H9 (cell line): ENCODE results near the gene YES1. TPM values are rescaled to one million over a fixed set of nuclear protein-coding genes. Genes with fewer than 3 reads are reported as not detected.

Experiments
- DNase-seq: peaks from one replicate; pipeline ENCODE4 v3.0.0-alpha.2; 2017
- H2AFZ ChIP-seq: one replicate; pipeline ENCODE4 v1.6.1; 2013; ENCODE audit warnings: mild to moderate bottlenecking, low read length, control low read depth, moderate library complexity
- H2AK5ac ChIP-seq: 2 replicates; pipeline ENCODE4 v1.6.1; 2013; ENCODE audit warnings: low read length, control low read depth, mixed read lengths; ENCODE audit not compliant: insufficient read length
- H2BK120ac ChIP-seq: one replicate; pipeline ENCODE4 v1.6.1; 2013; ENCODE audit warnings: low read depth, mild to moderate bottlenecking, low read length, control low read depth, inconsistent platforms; ENCODE audit not compliant: poor library complexity, severe bottlenecking
- H2BK12ac ChIP-seq: 2 replicates; pipeline ENCODE4 v1.6.1; 2013; ENCODE audit warnings: low read length, control low read depth, mixed read lengths, low read depth; ENCODE audit not compliant: insufficient read length
- H2BK15ac ChIP-seq: 2 replicates; pipeline ENCODE4 v1.6.1; 2013; ENCODE audit warnings: low read depth, low read length, control low read depth
- H2BK20ac ChIP-seq: one replicate; pipeline ENCODE4 v1.6.1; 2013; ENCODE audit warnings: low read depth, mild to moderate bottlenecking, low read length, control low read depth, inconsistent platforms; ENCODE audit not compliant: poor library complexity, severe bottlenecking
- H2BK5ac ChIP-seq: 2 replicates; pipeline ENCODE4 v1.6.1; 2013; ENCODE audit warnings: low read length, control low read depth, mixed read lengths; ENCODE audit not compliant: insufficient read length
- H3K14ac ChIP-seq: 2 replicates; pipeline ENCODE4 v1.6.1; 2013; ENCODE audit warnings: low read length, control low read depth; ENCODE audit not compliant: insufficient read depth
- H3K18ac ChIP-seq: 2 replicates; pipeline ENCODE4 v1.6.1; 2013; ENCODE audit warnings: low read depth, mild to moderate bottlenecking, mixed read lengths, low read length, control low read depth; ENCODE audit not compliant: insufficient read length
- H3K23ac ChIP-seq: 2 replicates; pipeline ENCODE4 v1.6.1; 2013; ENCODE audit warnings: low read length, control low read depth, mixed read lengths, low read depth; ENCODE audit not compliant: insufficient read length
- H3K23me2 ChIP-seq: 2 replicates; pipeline ENCODE4 v1.6.1; 2013; ENCODE audit warnings: low read depth, mild to moderate bottlenecking, mixed read lengths, low read length, control low read depth; ENCODE audit not compliant: insufficient read length, poor library complexity, severe bottlenecking
- H3K27ac ChIP-seq: 2 replicates; pipeline ENCODE4 v1.5.1; 2013; ENCODE audit warnings: low read length, control low read depth, mixed read lengths, low read depth; ENCODE audit not compliant: insufficient read length
- H3K27me3 ChIP-seq: 2 replicates; pipeline ENCODE4 v1.6.1; 2013; ENCODE audit warnings: low read length, control low read depth, inconsistent platforms; ENCODE audit not compliant: insufficient read depth
- H3K4ac ChIP-seq: 2 replicates; pipeline ENCODE4 v1.6.1; 2013; ENCODE audit warnings: low read depth, mild to moderate bottlenecking, control low read depth, inconsistent platforms, low read length, moderate library complexity
- H3K4me1 ChIP-seq: 2 replicates; pipeline ENCODE4 v1.6.1; 2013; ENCODE audit warnings: low read length, control low read depth, inconsistent platforms; ENCODE audit not compliant: insufficient read depth
- H3K4me2 ChIP-seq: 2 replicates; pipeline ENCODE4 v1.6.1; 2013; ENCODE audit warnings: low read length, control low read depth, mixed read lengths; ENCODE audit not compliant: insufficient read length, insufficient read depth
- H3K56ac ChIP-seq: 2 replicates; pipeline ENCODE4 v1.6.1; 2013; ENCODE audit warnings: low read depth, mild to moderate bottlenecking, mixed read lengths, low read length, control low read depth; ENCODE audit not compliant: insufficient read length
- H3K79me1 ChIP-seq: 2 replicates; pipeline ENCODE4 v1.6.1; 2013; ENCODE audit warnings: low read depth, mild to moderate bottlenecking, moderate library complexity, low read length, control low read depth, inconsistent platforms; ENCODE audit not compliant: insufficient read depth, poor library complexity, severe bottlenecking
- H3K79me2 ChIP-seq: 2 replicates; pipeline ENCODE4 v1.6.1; 2013; ENCODE audit warnings: low read length, control low read depth, inconsistent platforms; ENCODE audit not compliant: insufficient read depth
- H3K9ac ChIP-seq: 2 replicates; pipeline ENCODE4 v1.6.1; 2013; ENCODE audit warnings: low read length, control low read depth, mixed read lengths; ENCODE audit not compliant: insufficient read length; ENCODE audit errors: extremely low read depth
- H3K9me3 ChIP-seq: one replicate; pipeline ENCODE4 v1.6.1; 2013; ENCODE audit warnings: low read depth, low read length, inconsistent platforms; ENCODE audit not compliant: control insufficient read depth
- H3T11ph ChIP-seq: one replicate; pipeline ENCODE4 v1.6.1; 2013; ENCODE audit warnings: mild to moderate bottlenecking, low read length, control low read depth, inconsistent platforms
- H4K20me1 ChIP-seq: one replicate; pipeline ENCODE4 v1.6.1; 2013; ENCODE audit not compliant: control insufficient read depth, insufficient read length, insufficient read depth
- H4K5ac ChIP-seq: 2 replicates; pipeline ENCODE4 v1.6.1; 2013; ENCODE audit warnings: low read depth, mild to moderate bottlenecking, mixed read lengths, low read length, control low read depth; ENCODE audit not compliant: insufficient read length
- H4K8ac ChIP-seq: replicated peaks from 2 replicates; pipeline ENCODE4 v1.6.1; 2013; ENCODE audit warnings: low read length, control low read depth, mixed read lengths, low read depth; ENCODE audit not compliant: insufficient read length
- H4K91ac ChIP-seq: 2 replicates; pipeline ENCODE4 v1.6.1; 2013; ENCODE audit warnings: low read depth, mild to moderate bottlenecking, moderate library complexity, mixed read lengths, low read length, control low read depth; ENCODE audit not compliant: insufficient read length
- H3K27ac Mint-ChIP-seq, 3 experiments: 2 replicates in 2 of 3; 3 replicates in 1 of 3; pipeline ENCODE4 v1.8.0; 2020 to 2021; ENCODE audit warnings: mixed read lengths in 3 of 3, mild to moderate bottlenecking in 1 of 3, moderate library complexity in 1 of 3
- H3K27me3 Mint-ChIP-seq: 2 replicates; pipeline ENCODE4 v1.8.0; 2021; ENCODE audit warnings: low read depth, mild to moderate bottlenecking, moderate library complexity, mixed read lengths
- H3K36me3 Mint-ChIP-seq, 3 experiments: 2 replicates in 2 of 3; 3 replicates in 1 of 3; pipeline ENCODE4 v1.8.0; 2020 to 2021; ENCODE audit warnings: low read depth in 3 of 3, mixed read lengths in 3 of 3; ENCODE audit not compliant: insufficient read depth in 1 of 3
- H3K4me1 Mint-ChIP-seq, 2 experiments: 2 replicates each; pipeline ENCODE4 v1.8.0; 2020; ENCODE audit warnings: mixed read lengths in 2 of 2
- H3K4me3 Mint-ChIP-seq, 2 experiments: 2 replicates in 1 of 2; 3 replicates in 1 of 2; pipeline ENCODE4 v1.8.0; 2020 to 2021; ENCODE audit warnings: mild to moderate bottlenecking in 2 of 2, mixed read lengths in 2 of 2, moderate library complexity in 1 of 2
- H3K9me3 Mint-ChIP-seq, 2 experiments: 2 replicates in 1 of 2; 3 replicates in 1 of 2; pipeline ENCODE4 v1.8.0; 2020; ENCODE audit warnings: mild to moderate bottlenecking in 2 of 2, mixed read lengths in 2 of 2, moderate library complexity in 1 of 2
- WGBS: extraction: QIAGEN DNeasy Blood & Tissue Kit; methylation state at CpG from one replicate; pipeline ENCODE4 v1.1.7; 2013; ENCODE audit warnings: missing lambda C conversion rate, low lambda C conversion rate, mixed read lengths; ENCODE audit not compliant: insufficient read length; ENCODE audit errors: extremely low coverage; 5-methylcytosine and 5-hydroxymethylcytosine counted together
- total RNA-seq: library from RNA; stranded (reverse); gene quantifications from 2 replicates; pipeline ENCODE4 v1.2.1, GENCODE V29; 2021
- TF ChIP-seq, protein P1 (sequence below): fragments of 200-600 bp; sonication (generic); conservative IDR thresholded peaks from 3 replicates; pipeline ENCODE4 v1.8.0; 2021; ENCODE audit warnings: antibody characterized with exemption, mild to moderate bottlenecking

The YES1 gene
- total RNA-seq, 1 experiment from 2014 or later, result 86.9 TPM

DNA sequence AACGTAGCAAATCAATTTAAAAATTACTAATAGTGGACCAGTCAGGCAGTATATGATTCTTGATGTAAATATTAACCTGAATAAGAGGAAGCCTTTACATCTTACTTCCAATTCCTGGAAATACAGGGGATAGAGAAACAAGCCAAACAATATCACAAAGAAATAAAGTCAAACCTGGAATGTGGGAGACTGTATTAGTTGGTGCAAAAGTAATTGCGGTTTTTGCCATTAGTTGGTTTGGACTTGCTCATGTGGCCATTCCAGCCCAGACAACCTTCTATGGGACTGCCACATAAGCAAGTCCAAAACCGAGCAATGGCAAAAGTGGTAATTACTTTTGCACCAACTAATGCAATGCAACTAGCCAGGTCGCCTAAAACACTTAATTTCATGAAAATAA, 38.9 kb upstream of the YES1 start:
- H4K20me1 ChIP-seq, result no peaks in the 10 kb centered on the region
- DNase-seq, result no peak
- H2AK5ac ChIP-seq, result no peak overlapping the region
- H2AFZ ChIP-seq, result no peak overlapping the region
- 0 out of 4 replicates have a peak, but pooled peaks cover 0 to 4% of the 10 kb centered on the region in 2 experiments for H3K4me1 Mint-ChIP-seq
- H3K27me3 Mint-ChIP-seq, result peaks cover 14% of the 10 kb centered on the region
- H3K9ac ChIP-seq, result no peak overlapping the region
- H3K23me2 ChIP-seq, result no peaks in the 10 kb centered on the region
- no peak overlapping the region for H4K91ac ChIP-seq
- no peaks in the 10 kb centered on the region for H3K27me3 ChIP-seq
- no peaks in the 10 kb centered on the region for H3K79me1 ChIP-seq
- no peak overlapping the region for H3K23ac ChIP-seq
- TF ChIP-seq, protein P1, sequence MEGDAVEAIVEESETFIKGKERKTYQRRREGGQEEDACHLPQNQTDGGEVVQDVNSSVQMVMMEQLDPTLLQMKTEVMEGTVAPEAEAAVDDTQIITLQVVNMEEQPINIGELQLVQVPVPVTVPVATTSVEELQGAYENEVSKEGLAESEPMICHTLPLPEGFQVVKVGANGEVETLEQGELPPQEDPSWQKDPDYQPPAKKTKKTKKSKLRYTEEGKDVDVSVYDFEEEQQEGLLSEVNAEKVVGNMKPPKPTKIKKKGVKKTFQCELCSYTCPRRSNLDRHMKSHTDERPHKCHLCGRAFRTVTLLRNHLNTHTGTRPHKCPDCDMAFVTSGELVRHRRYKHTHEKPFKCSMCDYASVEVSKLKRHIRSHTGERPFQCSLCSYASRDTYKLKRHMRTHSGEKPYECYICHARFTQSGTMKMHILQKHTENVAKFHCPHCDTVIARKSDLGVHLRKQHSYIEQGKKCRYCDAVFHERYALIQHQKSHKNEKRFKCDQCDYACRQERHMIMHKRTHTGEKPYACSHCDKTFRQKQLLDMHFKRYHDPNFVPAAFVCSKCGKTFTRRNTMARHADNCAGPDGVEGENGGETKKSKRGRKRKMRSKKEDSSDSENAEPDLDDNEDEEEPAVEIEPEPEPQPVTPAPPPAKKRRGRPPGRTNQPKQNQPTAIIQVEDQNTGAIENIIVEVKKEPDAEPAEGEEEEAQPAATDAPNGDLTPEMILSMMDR, result no peak
- H3K56ac ChIP-seq, result no peak overlapping the region
- WGBS, result no CpG with 5 or more reads among the region's 4 CpGs
- no peak overlapping the region for H2BK12ac ChIP-seq
- no peak overlapping the region for H2BK5ac ChIP-seq
- H2BK120ac ChIP-seq, result no peak overlapping the region
- no peak overlapping the region for H3K4me2 ChIP-seq
- no peak overlapping the region for H3T11ph ChIP-seq
- no peak overlapping the region for H3K27ac Mint-ChIP-seq
- no peaks in the 10 kb centered on the region for H3K79me2 ChIP-seq
- no peaks in the 10 kb centered on the region for H3K4me1 ChIP-seq
- no peak overlapping the region for H4K5ac ChIP-seq
- H3K27ac ChIP-seq, result no peak overlapping the region
- H3K9me3 ChIP-seq, result no peaks in the 10 kb centered on the region
- H3K4me3 Mint-ChIP-seq, result no peak overlapping the region
- H3K36me3 Mint-ChIP-seq, result no peaks in the 10 kb centered on the region
- H2BK20ac ChIP-seq, result no peak overlapping the region
- no peaks in the 10 kb centered on the region for H3K9me3 Mint-ChIP-seq
- no peak overlapping the region for H3K4ac ChIP-seq
- no peak overlapping the region for H3K14ac ChIP-seq
- no peak overlapping the region for H2BK15ac ChIP-seq
- H3K18ac ChIP-seq, result no peak overlapping the region
- no peak overlapping the region for H4K8ac ChIP-seq
